ENCODE results near the gene FCN1. TPM values are rescaled to one million over a fixed set of nuclear protein-coding genes. Genes with fewer than 3 reads are reported as not detected.

The FCN1 gene
- total RNA-seq, 1 experiment from 2014 or later, result not detected

DNA sequence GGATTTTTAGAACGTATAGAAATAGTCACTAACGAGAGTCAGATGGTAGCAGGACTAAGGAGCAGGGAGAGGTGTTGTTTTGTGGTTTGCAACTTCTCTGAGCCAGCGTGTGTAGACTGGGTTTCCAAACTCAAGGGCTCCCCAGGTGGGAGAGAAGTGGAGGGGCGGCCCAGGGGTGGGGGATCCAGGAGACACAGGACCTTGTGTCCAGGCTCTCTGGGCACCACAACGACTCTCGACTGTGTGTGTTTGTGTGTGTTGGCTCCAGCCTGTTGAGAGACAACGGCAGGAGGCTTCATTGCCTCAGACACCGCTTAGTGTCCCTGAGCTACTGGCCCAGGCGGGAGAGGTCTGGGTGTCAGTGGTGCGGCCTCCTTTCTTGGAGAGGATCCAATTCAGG lies 934 bp upstream of the FCN1 start:
- POLR2A ChIA-PET, result no interaction called here
- CTCF ChIA-PET, result interaction anchor here (0.7 kb wide), 1 partner anchor 139 kb away, joined by 3 read pairs; no protein-coding TSS in a partner anchor
- no TSS peak for BruUV-seq (replicated peaks)

GRCh38 chr9:134916161-134916665 lies 1.5 kb downstream of the FCN1 start:
- no peak overlapping the region for H3K27ac Mint-ChIP-seq (ENCODE audit: low read depth, unreplicated experiment)
- TF ChIP-seq CTCF (IDR thresholded peaks at IDR 0.05; ENCODE audit: unreplicated experiment), result no peak
- H3K9me3 Mint-ChIP-seq (ENCODE audit: unreplicated experiment), result no peaks in the 10 kb centered on the region
- H3K36me3 Mint-ChIP-seq (ENCODE audit: insufficient read depth, unreplicated experiment), result no peaks in the 10 kb centered on the region
- H3K27me3 Mint-ChIP-seq (ENCODE audit: insufficient read depth, unreplicated experiment), result peaks cover 69% of the 10 kb centered on the region
- no TSS peak for BruUV-seq (replicated peaks)
- CTCF ChIA-PET, result no interaction called here
- POLR2A ChIA-PET, result no interaction called here
- intact Hi-C loops (cut with micrococcal nuclease), result no loop called here
- DNase-seq (ENCODE audit: unreplicated experiment), result no peak
- H3K4me1 Mint-ChIP-seq (ENCODE audit: insufficient read depth, unreplicated experiment), result no peaks in the 10 kb centered on the region
- no peak overlapping the region for H3K4me3 Mint-ChIP-seq (ENCODE audit: unreplicated experiment)

More for the DNA sequence above, 934 bp upstream of the FCN1 start:
- H3K4me1 Mint-ChIP-seq (ENCODE audit: insufficient read depth, unreplicated experiment), result no peaks in the 10 kb centered on the region
- no peak overlapping the region for H3K27ac Mint-ChIP-seq (ENCODE audit: low read depth, unreplicated experiment)
- H3K4me3 Mint-ChIP-seq (ENCODE audit: unreplicated experiment), result no peak overlapping the region
- DNase-seq (ENCODE audit: unreplicated experiment), result no peak
- intact Hi-C loops (cut with micrococcal nuclease), result no loop called here
- TF ChIP-seq CTCF (IDR thresholded peaks at IDR 0.05; ENCODE audit: unreplicated experiment), result no peak
- H3K9me3 Mint-ChIP-seq (ENCODE audit: unreplicated experiment), result no peaks in the 10 kb centered on the region
- peaks cover 78% of the 10 kb centered on the region for H3K27me3 Mint-ChIP-seq (ENCODE audit: insufficient read depth, unreplicated experiment)
- H3K36me3 Mint-ChIP-seq (ENCODE audit: insufficient read depth, unreplicated experiment), result no peaks in the 10 kb centered on the region

DNA sequence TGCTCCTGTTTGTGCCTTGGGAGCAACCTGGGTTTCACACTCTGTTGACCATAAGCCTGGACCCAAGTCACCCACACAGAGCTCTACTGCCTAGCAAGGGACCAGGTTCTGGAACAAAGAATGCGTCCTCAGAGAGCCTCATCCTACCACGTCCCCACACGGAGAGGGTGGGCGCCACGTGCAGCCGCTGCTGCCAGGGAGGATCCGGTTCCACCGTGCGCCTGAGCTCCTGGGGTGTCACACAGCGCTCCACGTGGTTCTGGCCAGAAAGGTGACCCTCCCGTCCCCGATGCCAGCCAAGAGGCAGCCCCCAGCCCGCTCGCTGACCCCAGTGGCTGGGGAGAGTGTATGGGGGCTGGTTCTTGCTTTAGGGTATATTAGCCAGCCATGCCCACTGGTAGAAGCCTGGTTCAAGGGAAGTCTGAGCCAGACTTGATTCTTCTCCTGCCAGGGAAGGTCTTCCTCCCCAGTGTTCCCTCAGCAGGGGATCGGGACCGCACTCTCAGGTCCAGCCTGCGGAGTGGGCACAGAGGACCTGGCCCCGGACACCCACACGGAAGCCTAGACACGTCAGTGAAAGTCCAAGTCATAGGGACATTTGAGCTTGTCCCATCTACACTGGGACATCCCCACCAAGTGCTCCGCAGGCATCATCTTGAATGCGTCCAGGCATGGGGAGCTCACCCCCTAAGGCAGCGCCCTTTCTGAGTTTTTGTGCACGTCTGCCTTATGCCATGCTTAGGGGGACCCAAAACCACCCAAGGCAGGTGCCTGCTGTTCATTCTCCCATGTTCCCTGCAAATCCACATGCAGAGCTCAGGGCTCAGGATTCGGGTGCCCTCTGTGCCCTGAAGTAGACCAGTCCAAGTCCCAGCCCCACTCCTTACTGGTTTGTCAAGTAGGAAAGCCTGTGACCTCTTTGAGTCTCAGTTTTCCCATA lies 2.4 kb downstream of the FCN1 start:
- TF ChIP-seq CTCF (IDR thresholded peaks at IDR 0.05; ENCODE audit: unreplicated experiment), result no peak
- Mint-ChIP-seq H3K27ac (ENCODE audit: low read depth, unreplicated experiment) (no peak overlapping the region), H3K27me3 (ENCODE audit: insufficient read depth, unreplicated experiment) (peaks cover 72% of the 10 kb centered on the region), H3K4me3 (ENCODE audit: unreplicated experiment) (no peak overlapping the region), H3K4me1 (ENCODE audit: insufficient read depth, unreplicated experiment) (no peaks in the 10 kb centered on the region), H3K36me3 (ENCODE audit: insufficient read depth, unreplicated experiment) (no peaks in the 10 kb centered on the region), H3K9me3 (ENCODE audit: unreplicated experiment) (no peaks in the 10 kb centered on the region)
- ChIA-PET CTCF (no interaction called here), POLR2A (no interaction called here)
- no peak for DNase-seq (ENCODE audit: unreplicated experiment)
- intact Hi-C loops (cut with micrococcal nuclease), result no loop called here
- BruUV-seq (replicated peaks), result no TSS peak

GRCh38 chr9:134914501-134914834 lies 3.2 kb downstream of the FCN1 start:
- TF ChIP-seq CTCF (IDR thresholded peaks at IDR 0.05; ENCODE audit: unreplicated experiment), result no peak
- CTCF ChIA-PET, result no interaction called here
- no peaks in the 10 kb centered on the region for H3K4me1 Mint-ChIP-seq (ENCODE audit: insufficient read depth, unreplicated experiment)
- intact Hi-C loops (cut with micrococcal nuclease), result no loop called here
- no TSS peak for BruUV-seq (replicated peaks)
- no peak overlapping the region for H3K4me3 Mint-ChIP-seq (ENCODE audit: unreplicated experiment)
- POLR2A ChIA-PET, result no interaction called here
- H3K36me3 Mint-ChIP-seq (ENCODE audit: insufficient read depth, unreplicated experiment), result no peaks in the 10 kb centered on the region
- DNase-seq (ENCODE audit: unreplicated experiment), result no peak
- peaks cover 80% of the 10 kb centered on the region for H3K27me3 Mint-ChIP-seq (ENCODE audit: insufficient read depth, unreplicated experiment)
- no peak overlapping the region for H3K27ac Mint-ChIP-seq (ENCODE audit: low read depth, unreplicated experiment)
- no peaks in the 10 kb centered on the region for H3K9me3 Mint-ChIP-seq (ENCODE audit: unreplicated experiment)

Measured in MCF 10A (cell line).